Measurements from ENCODE around the gene ACACA.
A peak's percentile ranks its signal among the peaks of the same experiment; 100 is the strongest.

ACACA gene

GRCh38 chr17:37191219-37191618 lies 215.4 kb downstream of the ACACA start:
- DNase-seq (ENCODE audit: low read depth in 2 of 2) = peak in 1 of 2 donors; percentile 22
- H3K4me3 ChIP-seq (replicated peaks in 1 of 2; ENCODE audit: low read depth in 2 of 2, low read length in 2 of 2) = no peak overlapping the region
- no peak for TF ChIP-seq CTCF (IDR thresholded peaks at IDR 0.05; ENCODE audit: low read depth, low read length)

- no peak for DNase-seq (ENCODE audit: low read depth in 2 of 2)
- H3K4me3 ChIP-seq (replicated peaks in 1 of 2; ENCODE audit: low read depth in 2 of 2, low read length in 2 of 2) = no peak overlapping the region
- peak; percentile 28 for TF ChIP-seq CTCF (IDR thresholded peaks at IDR 0.05; ENCODE audit: low read depth, low read length)
Observed at GRCh38 chr17:37190493-37190892, 216.1 kb downstream of the ACACA start.

GRCh38 chr17:37188157-37188556 lies 218.5 kb downstream of the ACACA start:
- no peak for TF ChIP-seq CTCF (IDR thresholded peaks at IDR 0.05; ENCODE audit: low read depth, low read length)

GRCh38 chr17:37187262-37187661 lies 219.4 kb downstream of the ACACA start:
- peak in 1 of 2 donors; percentile 7 for DNase-seq (ENCODE audit: low read depth in 2 of 2)
- TF ChIP-seq CTCF (IDR thresholded peaks at IDR 0.05; ENCODE audit: low read depth, low read length) = no peak

More at GRCh38 chr17:37188157-37188556, 218.5 kb downstream of the ACACA start:
- no peak overlapping the region for H3K4me3 ChIP-seq (replicated peaks in 1 of 2; ENCODE audit: low read depth in 2 of 2, low read length in 2 of 2)
- DNase-seq (ENCODE audit: low read depth in 2 of 2) = no peak

GRCh38 chr17:37182786-37183465 lies 223.7 kb downstream of the ACACA start:
- peak; percentile 11 to 26 for DNase-seq (ENCODE audit: low read depth in 2 of 2)
- H3K4me3 ChIP-seq (replicated peaks in 1 of 2; ENCODE audit: low read depth in 2 of 2, low read length in 2 of 2) = no peak overlapping the region
- no peak for TF ChIP-seq CTCF (IDR thresholded peaks at IDR 0.05; ENCODE audit: low read depth, low read length)

More at GRCh38 chr17:37187262-37187661, 219.4 kb downstream of the ACACA start:
- H3K4me3 ChIP-seq (replicated peaks in 1 of 2; ENCODE audit: low read depth in 2 of 2, low read length in 2 of 2) = no peak overlapping the region

- DNase-seq (ENCODE audit: low read depth in 2 of 2) = peak in 1 of 2 donors; percentile 30
- no peak overlapping the region for H3K4me3 ChIP-seq (replicated peaks in 1 of 2; ENCODE audit: low read depth in 2 of 2, low read length in 2 of 2)
- no peak for TF ChIP-seq CTCF (IDR thresholded peaks at IDR 0.05; ENCODE audit: low read depth, low read length)
Observed at GRCh38 chr17:37180376-37180775, 226.3 kb downstream of the ACACA start.

- H3K4me3 ChIP-seq (replicated peaks in 1 of 2; ENCODE audit: low read depth in 2 of 2, low read length in 2 of 2) = no peak overlapping the region
- DNase-seq (ENCODE audit: low read depth in 2 of 2) = peak; percentile 53 to 81
- no peak for TF ChIP-seq CTCF (IDR thresholded peaks at IDR 0.05; ENCODE audit: low read depth, low read length)
Observed at GRCh38 chr17:37179893-37180292, 226.7 kb downstream of the ACACA start.

All from cardiac fibroblast (primary cell).